Lower leg skin (tissue), 3 donors: ENCODE measurements around the gene STXBP6.

Experiments used
- POLR2A ChIP-seq, 2 donors: fragments of 450-650 bp; IDR thresholded peaks; one replicate each; pipeline ENCODE4 v1.6.1; 2016 to 2017; ENCODE audit warnings: antibody characterized with exemption in 2 of 2, mild to moderate bottlenecking in 1 of 2, moderate library complexity in 1 of 2
- TF ChIP-seq, protein P1 (sequence below), 3 donors: fragments of 450-650 bp; IDR thresholded peaks; one replicate each; pipeline ENCODE4 v1.5.1; 2016; ENCODE audit warnings: antibody characterized with exemption in 3 of 3, mild to moderate bottlenecking in 3 of 3, moderate library complexity in 2 of 3

DNA sequence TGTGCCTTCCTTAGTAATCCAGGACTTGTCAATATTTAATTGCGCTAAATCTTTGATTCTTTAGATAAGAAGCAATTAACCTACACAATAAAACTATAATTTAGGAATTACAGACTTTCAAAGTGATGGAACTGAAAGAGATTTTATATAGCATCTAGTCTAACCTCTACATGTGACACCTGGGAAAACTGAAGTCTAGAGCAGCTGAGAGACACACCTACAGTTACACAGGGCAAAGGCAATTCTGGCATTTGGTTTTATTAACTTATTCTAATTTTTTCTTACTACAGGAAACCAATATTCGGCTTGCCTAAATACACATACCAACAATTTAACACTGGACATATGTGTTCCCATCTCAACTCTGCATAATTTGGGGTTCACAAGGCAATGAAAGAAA lies 196.5 kb downstream of the STXBP6 start:
- TF ChIP-seq POLR2A (IDR thresholded peaks at IDR 0.05) = no peak
- TF ChIP-seq, protein P1, sequence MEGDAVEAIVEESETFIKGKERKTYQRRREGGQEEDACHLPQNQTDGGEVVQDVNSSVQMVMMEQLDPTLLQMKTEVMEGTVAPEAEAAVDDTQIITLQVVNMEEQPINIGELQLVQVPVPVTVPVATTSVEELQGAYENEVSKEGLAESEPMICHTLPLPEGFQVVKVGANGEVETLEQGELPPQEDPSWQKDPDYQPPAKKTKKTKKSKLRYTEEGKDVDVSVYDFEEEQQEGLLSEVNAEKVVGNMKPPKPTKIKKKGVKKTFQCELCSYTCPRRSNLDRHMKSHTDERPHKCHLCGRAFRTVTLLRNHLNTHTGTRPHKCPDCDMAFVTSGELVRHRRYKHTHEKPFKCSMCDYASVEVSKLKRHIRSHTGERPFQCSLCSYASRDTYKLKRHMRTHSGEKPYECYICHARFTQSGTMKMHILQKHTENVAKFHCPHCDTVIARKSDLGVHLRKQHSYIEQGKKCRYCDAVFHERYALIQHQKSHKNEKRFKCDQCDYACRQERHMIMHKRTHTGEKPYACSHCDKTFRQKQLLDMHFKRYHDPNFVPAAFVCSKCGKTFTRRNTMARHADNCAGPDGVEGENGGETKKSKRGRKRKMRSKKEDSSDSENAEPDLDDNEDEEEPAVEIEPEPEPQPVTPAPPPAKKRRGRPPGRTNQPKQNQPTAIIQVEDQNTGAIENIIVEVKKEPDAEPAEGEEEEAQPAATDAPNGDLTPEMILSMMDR (IDR thresholded peaks at IDR 0.05) = no peak
